ENCODE measurements around the gene HOXD4.

Gene HOXD4

GRCh38 chr2:176126929-176127773 is 24.2 kb upstream of the HOXD4 start:
- no peak for TF ChIP-seq TAF1 (IDR thresholded peaks at IDR 0.05; ENCODE audit: borderline replicate concordance, insufficient read depth, low read length)
- TF ChIP-seq POLR2AphosphoS5 (IDR thresholded peaks at IDR 0.05; ENCODE audit: low read depth, low read length): no peak
- TF ChIP-seq FOXP2 (optimal IDR thresholded peaks at IDR 0.05; ENCODE audit: borderline replicate concordance, extremely low read depth, extremely low read length, insufficient read depth): no peak
- no peak for TF ChIP-seq SIN3A (IDR thresholded peaks at IDR 0.05; ENCODE audit: borderline replicate concordance, insufficient read depth, low read length)
- no peak for TF ChIP-seq REST (IDR thresholded peaks at IDR 0.05; ENCODE audit: insufficient read depth in 1 of 2, low read depth in 2 of 2, low read length in 2 of 2)

- TF ChIP-seq TAF1 (IDR thresholded peaks at IDR 0.05; ENCODE audit: borderline replicate concordance, insufficient read depth, low read length): no peak
- no peak for TF ChIP-seq FOXP2 (optimal IDR thresholded peaks at IDR 0.05; ENCODE audit: borderline replicate concordance, extremely low read depth, extremely low read length, insufficient read depth)
- no peak for TF ChIP-seq SIN3A (IDR thresholded peaks at IDR 0.05; ENCODE audit: borderline replicate concordance, insufficient read depth, low read length)
- TF ChIP-seq REST (IDR thresholded peaks at IDR 0.05; ENCODE audit: insufficient read depth in 1 of 2, low read depth in 2 of 2, low read length in 2 of 2): no peak
- no peak for TF ChIP-seq POLR2AphosphoS5 (IDR thresholded peaks at IDR 0.05; ENCODE audit: low read depth, low read length)
Measured at GRCh38 chr2:176127774-176128072, 23.6 kb upstream of the HOXD4 start.

GRCh38 chr2:176128172-176128981 is 23.0 kb upstream of the HOXD4 start:
- no peak for TF ChIP-seq TAF1 (IDR thresholded peaks at IDR 0.05; ENCODE audit: borderline replicate concordance, insufficient read depth, low read length)
- no peak for TF ChIP-seq FOXP2 (optimal IDR thresholded peaks at IDR 0.05; ENCODE audit: borderline replicate concordance, extremely low read depth, extremely low read length, insufficient read depth)
- no peak for TF ChIP-seq POLR2AphosphoS5 (IDR thresholded peaks at IDR 0.05; ENCODE audit: low read depth, low read length)
- no peak for TF ChIP-seq SIN3A (IDR thresholded peaks at IDR 0.05; ENCODE audit: borderline replicate concordance, insufficient read depth, low read length)
- TF ChIP-seq REST (IDR thresholded peaks at IDR 0.05; ENCODE audit: insufficient read depth in 1 of 2, low read depth in 2 of 2, low read length in 2 of 2): no peak

GRCh38 chr2:176128982-176129796 is 22.2 kb upstream of the HOXD4 start, which contains the start of gene HOXD8:
Gene HOXD8, plus strand, starts transcription at chr2:176129705. Its CDS starts 662 bp downstream, at chr2:176130367.
- TF ChIP-seq FOXP2 (optimal IDR thresholded peaks at IDR 0.05; ENCODE audit: borderline replicate concordance, extremely low read depth, extremely low read length, insufficient read depth) (peak; percentile 88), TAF1 (IDR thresholded peaks at IDR 0.05; ENCODE audit: borderline replicate concordance, insufficient read depth, low read length) (no peak), SIN3A (IDR thresholded peaks at IDR 0.05; ENCODE audit: borderline replicate concordance, insufficient read depth, low read length) (no peak)

GRCh38 chr2:176129813-176130146 is 21.6 kb upstream of the HOXD4 start:
- TF ChIP-seq POLR2AphosphoS5 (IDR thresholded peaks at IDR 0.05; ENCODE audit: low read depth, low read length) (no peak), FOXP2 (optimal IDR thresholded peaks at IDR 0.05; ENCODE audit: borderline replicate concordance, extremely low read depth, extremely low read length, insufficient read depth) (no peak), TAF1 (IDR thresholded peaks at IDR 0.05; ENCODE audit: borderline replicate concordance, insufficient read depth, low read length) (no peak), SIN3A (IDR thresholded peaks at IDR 0.05; ENCODE audit: borderline replicate concordance, insufficient read depth, low read length) (no peak), REST (IDR thresholded peaks at IDR 0.05; ENCODE audit: insufficient read depth in 1 of 2, low read depth in 2 of 2, low read length in 2 of 2) (no peak)
